Stimulated activated naive CD8-positive, alpha-beta T cell treated with anti-CD3 and anti-CD28 coated beads, Interleukin-15, amount 100 ng/mL, for 72 hours (primary cell): ENCODE measurements around the gene TRIM13.
"Not testable (repeated sequence)": the region's sequence is repeated elsewhere in the genome, so short reads cannot be mapped to it uniquely, and the experiment has no call there.

ENCODE experiments used
- ATAC-seq: fragments of 150-1000 bp; cut with Tn5 transposase; 2 replicates; pipeline ENCODE4 v1.10.0; 2021; ENCODE audit warnings: mild to moderate bottlenecking, moderate library complexity
- DNase-seq, 2 donors: peaks; one replicate each; pipeline ENCODE4 v3.0.0; 2021 to 2022
- H3K27ac Mint-ChIP-seq, 2 donors: one replicate each; pipeline ENCODE4 v1.8.0; 2022; ENCODE audit warnings: mild to moderate bottlenecking in 2 of 2, mixed read lengths in 2 of 2, moderate library complexity in 2 of 2
- H3K27me3 Mint-ChIP-seq: one replicate; pipeline ENCODE4 v1.8.0; 2022; ENCODE audit warnings: mixed read lengths
- H3K4me1 Mint-ChIP-seq: one replicate; pipeline ENCODE4 v1.8.0; 2022; ENCODE audit warnings: mild to moderate bottlenecking, mixed read lengths
- H3K4me3 Mint-ChIP-seq, 2 donors: one replicate each; pipeline ENCODE4 v1.8.0; 2022; ENCODE audit warnings: mild to moderate bottlenecking in 2 of 2, mixed read lengths in 2 of 2, moderate library complexity in 1 of 2
- H3K9me3 Mint-ChIP-seq, 2 donors: one replicate each; pipeline ENCODE4 v1.8.0; 2022; ENCODE audit warnings: mixed read lengths in 2 of 2

Gene TRIM13

GRCh38 chr13:50015750-50016149 is 18.9 kb downstream of the TRIM13 start:
- Mint-ChIP-seq H3K4me3 (no peak overlapping the region), H3K27me3 (no peaks in the 10 kb centered on the region), H3K4me1 (peaks cover 5% of the 10 kb centered on the region), H3K9me3 (no peaks in the 10 kb centered on the region), H3K27ac (no peak overlapping the region)
- DNase-seq (no peak), ATAC-seq (no peak)

- no peak for ATAC-seq
Observed at GRCh38 chr13:50016444-50016843, 19.6 kb downstream of the TRIM13 start.

GRCh38 chr13:50017819-50018218 is 21.0 kb downstream of the TRIM13 start:
- Mint-ChIP-seq H3K9me3 (no peaks in the 10 kb centered on the region), H3K4me1 (peaks cover 5% of the 10 kb centered on the region), H3K4me3 (no peak overlapping the region), H3K27ac (no peak overlapping the region), H3K27me3 (no peaks in the 10 kb centered on the region)
- no peak for DNase-seq
- no peak for ATAC-seq

More at GRCh38 chr13:50016444-50016843, 19.6 kb downstream of the TRIM13 start:
- H3K9me3 Mint-ChIP-seq: no peaks in the 10 kb centered on the region
- H3K27ac Mint-ChIP-seq: no peak overlapping the region
- H3K27me3 Mint-ChIP-seq: no peaks in the 10 kb centered on the region
- H3K4me1 Mint-ChIP-seq: peaks cover 5% of the 10 kb centered on the region
- no peak overlapping the region for H3K4me3 Mint-ChIP-seq
- DNase-seq: no peak

GRCh38 chr13:50025436-50025835 is 28.6 kb downstream of the TRIM13 start:
- Mint-ChIP-seq H3K9me3 (no peaks in the 10 kb centered on the region), H3K27me3 (no peaks in the 10 kb centered on the region), H3K4me3 (no peak overlapping the region), H3K27ac (no peak overlapping the region), H3K4me1 (no peaks in the 10 kb centered on the region)
- ATAC-seq (no peak), DNase-seq (no peak)

GRCh38 chr13:50026788-50027473 is 30.1 kb downstream of the TRIM13 start:
- H3K4me3 Mint-ChIP-seq: no peak overlapping the region
- DNase-seq (no peak), ATAC-seq (peak; percentile 39)
- H3K27me3 Mint-ChIP-seq: no peaks in the 10 kb centered on the region
- H3K27ac Mint-ChIP-seq: no peak overlapping the region
- H3K9me3 Mint-ChIP-seq: no peaks in the 10 kb centered on the region
- H3K4me1 Mint-ChIP-seq: no peaks in the 10 kb centered on the region

GRCh38 chr13:50030315-50030714 is 33.5 kb downstream of the TRIM13 start:
- Mint-ChIP-seq H3K27me3 (no peaks in the 10 kb centered on the region), H3K4me1 (no peaks in the 10 kb centered on the region), H3K27ac (peak overlapping the region in 1 of 2 donors; percentile 40), H3K4me3 (no peak overlapping the region), H3K9me3 (no peaks in the 10 kb centered on the region)
- no peak for DNase-seq
- ATAC-seq: no peak

- Mint-ChIP-seq H3K27ac (no peak overlapping the region), H3K4me3 (no peak overlapping the region), H3K4me1 (no peaks in the 10 kb centered on the region), H3K27me3 (no peaks in the 10 kb centered on the region), H3K9me3 (no peaks in the 10 kb centered on the region)
- ATAC-seq: no peak
- DNase-seq: no peak
Observed at GRCh38 chr13:50033725-50034124, 36.9 kb downstream of the TRIM13 start.

GRCh38 chr13:50037788-50038187 is 40.9 kb downstream of the TRIM13 start:
- no peaks in the 10 kb centered on the region for H3K9me3 Mint-ChIP-seq
- no peaks in the 10 kb centered on the region for H3K27me3 Mint-ChIP-seq
- DNase-seq (no peak), ATAC-seq (no peak)
- H3K4me3 Mint-ChIP-seq: no peak overlapping the region
- no peaks in the 10 kb centered on the region for H3K4me1 Mint-ChIP-seq
- no peak overlapping the region for H3K27ac Mint-ChIP-seq

GRCh38 chr13:50038266-50038665 is 41.4 kb downstream of the TRIM13 start:
- no peak overlapping the region for H3K4me3 Mint-ChIP-seq
- H3K9me3 Mint-ChIP-seq: no peaks in the 10 kb centered on the region
- H3K27me3 Mint-ChIP-seq: no peaks in the 10 kb centered on the region
- no peaks in the 10 kb centered on the region for H3K4me1 Mint-ChIP-seq
- no peak overlapping the region for H3K27ac Mint-ChIP-seq
- DNase-seq: no peak
- ATAC-seq: no peak

GRCh38 chr13:50052478-50052877 is 55.6 kb downstream of the TRIM13 start:
- ATAC-seq (no peak), DNase-seq (no peak)
- Mint-ChIP-seq H3K4me1 (no peaks in the 10 kb centered on the region), H3K27me3 (no peaks in the 10 kb centered on the region), H3K4me3 (no peak overlapping the region), H3K27ac (no peak overlapping the region), H3K9me3 (no peaks in the 10 kb centered on the region)

- Mint-ChIP-seq H3K4me1 (no peaks in the 10 kb centered on the region), H3K27ac (no peak overlapping the region), H3K9me3 (no peaks in the 10 kb centered on the region), H3K4me3 (no peak overlapping the region), H3K27me3 (no peaks in the 10 kb centered on the region)
- DNase-seq: no peak
- no peak for ATAC-seq
Observed at GRCh38 chr13:50053844-50054243, 57.0 kb downstream of the TRIM13 start.

- no peaks in the 10 kb centered on the region for H3K9me3 Mint-ChIP-seq
- DNase-seq (no peak), ATAC-seq (no peak)
- no peaks in the 10 kb centered on the region for H3K27me3 Mint-ChIP-seq
- H3K27ac Mint-ChIP-seq: no peak overlapping the region
- H3K4me3 Mint-ChIP-seq: no peak overlapping the region
- no peaks in the 10 kb centered on the region for H3K4me1 Mint-ChIP-seq
Observed at GRCh38 chr13:50055454-50055853, 58.6 kb downstream of the TRIM13 start.

- DNase-seq: no peak
- no peak for ATAC-seq
- Mint-ChIP-seq H3K27me3 (no peaks in the 10 kb centered on the region), H3K9me3 (no peaks in the 10 kb centered on the region), H3K27ac (no peak overlapping the region), H3K4me1 (no peaks in the 10 kb centered on the region), H3K4me3 (no peak overlapping the region)
Observed at GRCh38 chr13:50060718-50061117, 63.9 kb downstream of the TRIM13 start.

- not testable (repeated sequence) for DNase-seq, H3K27ac Mint-ChIP-seq, H3K4me1 Mint-ChIP-seq, H3K4me3 Mint-ChIP-seq, H3K9me3 Mint-ChIP-seq, ATAC-seq, H3K27me3 Mint-ChIP-seq
Observed at GRCh38 chr13:50062336-50062735, 65.5 kb downstream of the TRIM13 start.

- no peak for ATAC-seq
- DNase-seq: no peak
- Mint-ChIP-seq H3K4me1 (no peaks in the 10 kb centered on the region), H3K27ac (no peak overlapping the region), H3K4me3 (no peak overlapping the region), H3K27me3 (no peaks in the 10 kb centered on the region), H3K9me3 (no peaks in the 10 kb centered on the region)
Observed at GRCh38 chr13:50065712-50066111, 68.9 kb downstream of the TRIM13 start.
